Caco-2 (cell line): ENCODE results near the gene FPR1. TPM values are rescaled to one million over a fixed set of nuclear protein-coding genes. Genes with fewer than 3 reads are reported as not detected.

Experiments used
- BruUV-seq: library from RNA; stranded (reverse); fragments of 400-500 nt; replicated peaks from 2 replicates; lab custom pipeline; 2021; lab: Mats Ljungman, UMichigan
- CTCF ChIA-PET: fragments of 300-600 bp; sonication (Branson Sonifier 250); formaldehyde crosslinking; loops from one replicate; lab custom pipeline; 2022; ENCODE audit warnings: antibody characterized with exemption; lab: Charles Lee
- POLR2A ChIA-PET: fragments of 300-600 bp; sonication (Branson Sonifier 250); formaldehyde crosslinking; loops from one replicate; lab custom pipeline; 2022; ENCODE audit warnings: antibody characterized with exemption; lab: Charles Lee
- DNase-seq, 2 experiments: peaks; one replicate each; pipeline versions ENCODE4 v3.0.0 to v3.0.0-alpha.2; 2020 to 2022
- H3K27me3 ChIP-seq: replicated peaks from 2 replicates; pipeline ENCODE4 v1.6.0; 2011; ENCODE audit warnings: low read length; ENCODE audit not compliant: control insufficient read depth, insufficient read depth
- H3K36me3 ChIP-seq: 2 replicates; pipeline ENCODE4 v1.5.1; 2011; ENCODE audit warnings: low read length; ENCODE audit not compliant: control insufficient read depth, insufficient read depth
- H3K4me1 ChIP-seq: fragments of 250-450 bp; sonication (Bioruptor Pico); 2 replicates; pipeline ENCODE4 v1.5.1; 2020; ENCODE audit warnings: mild to moderate bottlenecking
- H3K4me3 ChIP-seq: 2 replicates; pipeline ENCODE4 v1.5.1; 2011; ENCODE audit warnings: low read depth, mild to moderate bottlenecking, control low read depth, low read length
- H3K9me3 ChIP-seq: fragments of 250-450 bp; sonication (Bioruptor Pico); 2 replicates; pipeline ENCODE4 v1.5.1; 2020; ENCODE audit warnings: mild to moderate bottlenecking, moderate library complexity
- H3K27ac Mint-ChIP-seq: one replicate; pipeline ENCODE4 v1.8.0; 2022; ENCODE audit warnings: mixed read lengths; ENCODE audit not compliant: unreplicated experiment
- H3K27me3 Mint-ChIP-seq: one replicate; pipeline ENCODE4 v1.8.0; 2022; ENCODE audit warnings: mixed read lengths; ENCODE audit not compliant: insufficient read depth, unreplicated experiment
- H3K36me3 Mint-ChIP-seq: one replicate; pipeline ENCODE4 v1.8.0; 2022; ENCODE audit warnings: mild to moderate bottlenecking, mixed read lengths; ENCODE audit not compliant: insufficient read depth, unreplicated experiment
- H3K4me1 Mint-ChIP-seq: one replicate; pipeline ENCODE4 v1.8.0; 2022; ENCODE audit warnings: low read depth, mixed read lengths; ENCODE audit not compliant: unreplicated experiment
- H3K4me3 Mint-ChIP-seq: one replicate; pipeline ENCODE4 v1.8.0; 2022; ENCODE audit warnings: mild to moderate bottlenecking, moderate library complexity, mixed read lengths; ENCODE audit not compliant: unreplicated experiment
- H3K9me3 Mint-ChIP-seq: one replicate; pipeline ENCODE4 v1.8.0; 2022; ENCODE audit warnings: mixed read lengths; ENCODE audit not compliant: unreplicated experiment
- CTCF ChIP-seq, 2 experiments: fragments of 200-600 bp in 1 of 2; IDR thresholded peaks; 1 replicate in 1 of 2; 2 replicates in 1 of 2; pipeline versions ENCODE4 v1.5.1 to v1.8.0; 2011 to 2022; ENCODE audit warnings: antibody characterized with exemption in 1 of 2, control low read depth in 1 of 2, inconsistent platforms in 1 of 2, low read depth in 1 of 2, low read length in 1 of 2, mild to moderate bottlenecking in 1 of 2, moderate library complexity in 1 of 2; ENCODE audit not compliant: insufficient read depth in 1 of 2, severe bottlenecking in 1 of 2, unreplicated experiment in 1 of 2
- intact Hi-C: fragments of 100-400 bp; cut with micrococcal nuclease; formaldehyde crosslinking; loops from one replicate; pipeline ENCODE4 v1.10.0; 2022; ENCODE audit not compliant: unreplicated experiment
- total RNA-seq: library from RNA; stranded (reverse); gene quantifications from 2 replicates; pipeline ENCODE4 v1.2.3, GENCODE V29; 2022

The FPR1 gene
- total RNA-seq, 1 experiment from 2014 or later, result not detected

DNA sequence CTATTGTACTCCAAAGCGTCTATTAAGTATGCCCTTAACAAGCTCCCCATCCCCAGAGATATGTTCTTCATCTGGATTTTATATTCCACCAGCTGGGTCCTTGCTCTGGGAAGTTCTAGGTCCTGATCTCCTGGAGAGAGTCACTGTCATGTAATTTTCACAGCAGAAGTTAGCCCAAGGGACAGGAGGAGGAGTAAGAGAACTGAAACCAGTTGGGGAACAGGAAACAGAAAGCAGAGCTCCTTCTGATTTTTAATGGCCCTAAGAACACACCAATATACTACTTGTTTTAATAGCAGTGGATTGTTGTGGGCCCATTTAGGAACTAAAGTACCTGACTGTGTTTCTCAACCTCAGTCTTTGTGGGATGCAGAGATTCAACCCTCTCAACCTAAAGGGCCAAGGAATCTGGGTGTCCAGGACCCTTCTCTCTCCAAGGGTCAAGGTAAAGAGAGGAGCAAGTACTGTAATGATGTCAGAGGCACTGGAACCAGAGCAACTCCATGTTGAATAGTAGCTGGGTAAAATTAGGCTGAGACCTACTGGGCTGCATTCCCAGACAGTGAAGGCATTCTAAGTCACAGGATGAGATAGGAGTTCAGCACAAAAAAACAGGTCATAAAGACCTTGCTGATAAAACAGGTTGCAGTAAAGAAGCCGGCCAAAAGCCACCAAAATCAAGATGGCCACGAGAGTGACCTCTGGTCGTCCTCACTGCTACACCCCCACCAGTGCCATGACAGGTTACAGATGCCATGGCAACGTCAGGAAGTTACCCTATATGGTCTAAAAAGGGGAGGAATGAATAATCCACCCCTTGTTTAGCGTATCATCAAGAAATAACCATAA lies 35.2 kb upstream of the FPR1 start:
- H3K36me3 Mint-ChIP-seq, result no peaks in the 10 kb centered on the region
- H3K9me3 Mint-ChIP-seq, result peaks cover 26% of the 10 kb centered on the region
- POLR2A ChIA-PET, result no interaction called here
- BruUV-seq, result no TSS peak
- Histone ChIP-seq H3K4me3 (no peak overlapping the region), H3K36me3 (no peaks in the 10 kb centered on the region), H3K4me1 (no peaks in the 10 kb centered on the region), H3K9me3 (no peaks in the 10 kb centered on the region), H3K27me3 (no peaks in the 10 kb centered on the region)
- no peaks in the 10 kb centered on the region for H3K4me1 Mint-ChIP-seq
- H3K27ac Mint-ChIP-seq, result no peak overlapping the region
- no peak for DNase-seq
- CTCF ChIA-PET, result no interaction called here
- H3K27me3 Mint-ChIP-seq, result no peaks in the 10 kb centered on the region
- H3K4me3 Mint-ChIP-seq, result no peak overlapping the region
- intact Hi-C loops, result no loop called here
- no peak for TF ChIP-seq CTCF (IDR thresholded peaks at IDR 0.05; ENCODE audit: insufficient read depth in 1 of 2, low read depth in 1 of 2, low read length in 1 of 2, severe bottlenecking in 1 of 2, unreplicated experiment in 1 of 2)

- DNase-seq, result no peak
- Histone ChIP-seq H3K4me3 (no peak overlapping the region), H3K27me3 (no peaks in the 10 kb centered on the region), H3K4me1 (no peaks in the 10 kb centered on the region), H3K9me3 (no peaks in the 10 kb centered on the region), H3K36me3 (no peaks in the 10 kb centered on the region)
- Mint-ChIP-seq H3K4me3 (no peak overlapping the region), H3K27me3 (no peaks in the 10 kb centered on the region), H3K27ac (no peak overlapping the region), H3K9me3 (peaks cover 13% of the 10 kb centered on the region), H3K4me1 (no peaks in the 10 kb centered on the region), H3K36me3 (no peaks in the 10 kb centered on the region)
- intact Hi-C loops, result no loop called here
- ChIA-PET CTCF (no interaction called here), POLR2A (no interaction called here)
- no peak for TF ChIP-seq CTCF (IDR thresholded peaks at IDR 0.05; ENCODE audit: insufficient read depth in 1 of 2, low read depth in 1 of 2, low read length in 1 of 2, severe bottlenecking in 1 of 2, unreplicated experiment in 1 of 2)
- BruUV-seq, result no TSS peak
Measured at GRCh38 chr19:51784922-51785690, 33.4 kb upstream of the FPR1 start.

DNA sequence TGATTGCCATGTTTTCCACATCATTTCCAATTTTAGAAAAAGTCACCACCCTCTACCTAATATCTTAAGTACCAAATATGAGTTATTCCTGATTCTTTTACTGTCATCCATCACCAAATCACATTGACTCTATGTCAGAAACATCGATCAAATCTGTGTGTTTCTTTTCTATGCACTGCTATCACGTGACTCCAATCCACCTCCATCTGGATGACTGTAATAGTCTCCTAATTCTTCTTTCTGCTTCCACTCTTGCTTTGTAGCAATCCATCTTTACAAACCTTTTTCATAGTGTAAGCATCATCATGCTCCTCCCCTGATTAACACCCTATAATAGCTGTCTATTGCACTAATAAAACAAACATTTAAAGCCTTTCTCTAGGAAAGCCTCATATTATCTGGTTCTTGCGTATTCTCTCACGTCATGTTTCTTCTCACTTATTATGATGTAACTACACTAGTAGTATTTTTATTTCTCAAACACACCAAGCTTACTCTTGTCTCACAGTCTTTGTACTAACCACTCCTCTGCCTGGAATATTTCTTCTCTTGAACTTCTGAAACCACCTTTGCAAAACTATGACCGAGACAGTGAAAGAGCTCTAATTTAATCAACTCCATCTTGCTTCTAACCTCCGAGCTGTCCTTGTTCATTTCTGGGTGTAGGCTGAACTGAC lies 32.6 kb upstream of the FPR1 start:
- no peaks in the 10 kb centered on the region for H3K27me3 Mint-ChIP-seq
- BruUV-seq, result no TSS peak
- no peak for TF ChIP-seq CTCF (IDR thresholded peaks at IDR 0.05; ENCODE audit: insufficient read depth in 1 of 2, low read depth in 1 of 2, low read length in 1 of 2, severe bottlenecking in 1 of 2, unreplicated experiment in 1 of 2)
- Histone ChIP-seq H3K9me3 (no peaks in the 10 kb centered on the region), H3K27me3 (no peaks in the 10 kb centered on the region), H3K36me3 (no peaks in the 10 kb centered on the region), H3K4me1 (no peaks in the 10 kb centered on the region), H3K4me3 (no peak overlapping the region)
- POLR2A ChIA-PET, result no interaction called here
- H3K4me1 Mint-ChIP-seq, result no peaks in the 10 kb centered on the region
- intact Hi-C loops, result no loop called here
- CTCF ChIA-PET, result no interaction called here
- no peaks in the 10 kb centered on the region for H3K36me3 Mint-ChIP-seq
- H3K9me3 Mint-ChIP-seq, result peaks cover 13% of the 10 kb centered on the region
- no peak for DNase-seq
- H3K4me3 Mint-ChIP-seq, result no peak overlapping the region
- H3K27ac Mint-ChIP-seq, result no peak overlapping the region
